ENCODE measurements around the gene ATXN1L.
"Not testable (repeated sequence)": the region's sequence is repeated elsewhere in the genome, so short reads cannot be mapped to it uniquely, and the experiment has no call there.

The ATXN1L gene

DNA sequence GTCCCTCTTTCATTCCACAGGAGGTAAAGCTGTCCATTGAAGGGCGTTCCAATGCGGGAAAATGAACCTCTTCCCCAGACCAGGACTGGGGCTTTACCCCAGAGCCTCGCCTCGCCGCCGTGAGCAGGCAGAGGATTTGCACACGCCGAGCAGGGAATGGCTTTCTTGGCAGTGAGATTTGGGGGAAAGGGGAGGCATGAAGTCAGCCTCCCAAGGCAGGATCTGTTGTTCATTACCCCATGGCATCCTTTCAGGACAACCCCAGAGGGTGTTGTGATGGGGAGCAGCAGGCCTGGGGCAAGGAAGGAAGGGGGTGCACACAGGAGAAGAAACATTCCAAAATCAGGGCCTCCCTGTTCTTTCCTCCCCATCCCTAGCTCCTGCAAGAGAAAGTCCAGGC, 6.0 kb downstream of the ATXN1L start:
- no peak for DNase-seq (ENCODE audit: low read depth in 2 of 2, low spot score in 1 of 2)

DNA sequence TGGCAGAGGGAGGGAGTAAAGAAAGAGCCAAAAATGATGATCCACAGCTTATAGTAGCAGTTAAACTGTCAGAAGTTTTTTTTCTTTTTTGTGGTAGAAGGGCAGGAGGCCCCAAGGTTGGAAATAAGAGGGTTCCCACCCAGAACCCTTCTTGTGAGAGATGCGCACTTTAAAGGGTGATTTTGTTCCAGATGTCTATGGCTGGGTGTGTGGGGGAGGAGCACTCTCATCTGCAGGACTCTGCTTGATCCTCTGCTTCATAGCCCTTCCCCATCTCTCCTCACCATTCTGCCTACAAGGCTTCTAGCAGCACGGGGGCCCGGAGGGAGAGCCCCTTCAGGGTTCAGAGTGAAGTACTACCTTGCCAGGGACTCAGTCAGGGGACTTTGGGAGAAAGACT, 6.4 kb downstream of the ATXN1L start:
- no peak for DNase-seq (ENCODE audit: low read depth in 2 of 2, low spot score in 1 of 2)

DNA sequence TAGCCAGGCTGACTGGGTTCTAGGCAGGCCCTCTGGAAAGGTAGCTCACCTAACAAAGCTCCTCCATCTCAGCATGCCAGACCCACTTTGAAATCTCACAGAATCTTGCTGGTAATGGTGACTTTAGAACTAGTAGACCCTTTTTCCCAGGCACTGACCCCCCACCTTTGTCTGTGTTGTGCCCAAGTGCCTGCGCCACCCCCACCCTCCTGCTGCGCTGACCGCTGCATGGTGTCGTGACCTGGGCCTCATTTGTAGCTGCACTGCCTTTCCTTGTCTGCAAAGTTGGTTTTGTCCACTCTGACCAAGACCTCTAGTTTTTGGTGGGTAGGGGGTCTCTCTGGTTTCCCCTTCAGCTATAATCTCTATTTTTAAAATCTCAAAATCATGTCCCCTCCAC, 6.8 kb downstream of the ATXN1L start:
- no peak for DNase-seq (ENCODE audit: low read depth in 2 of 2, low spot score in 1 of 2)

DNA sequence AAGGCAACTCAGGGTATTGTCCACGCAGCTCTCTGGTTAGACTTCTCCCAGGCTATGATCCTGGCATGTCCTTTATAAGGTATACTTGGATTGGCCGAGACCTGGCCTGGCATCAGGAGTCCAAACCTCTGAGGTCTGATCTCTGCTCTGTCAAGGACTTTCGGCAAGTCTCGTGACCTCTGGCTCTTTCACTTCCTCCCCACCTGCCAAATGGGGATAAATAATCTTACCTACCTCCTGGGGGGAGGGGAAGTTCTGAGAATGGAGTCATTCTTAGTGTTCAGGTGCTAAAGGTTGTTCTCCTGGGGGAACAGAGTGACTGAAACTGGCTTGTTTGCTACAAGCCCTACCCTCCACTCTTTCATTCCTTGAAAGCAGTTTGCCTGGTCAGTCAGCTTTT, 7.6 kb downstream of the ATXN1L start:
- DNase-seq (ENCODE audit: low read depth in 2 of 2, low spot score in 1 of 2), result no peak

DNA sequence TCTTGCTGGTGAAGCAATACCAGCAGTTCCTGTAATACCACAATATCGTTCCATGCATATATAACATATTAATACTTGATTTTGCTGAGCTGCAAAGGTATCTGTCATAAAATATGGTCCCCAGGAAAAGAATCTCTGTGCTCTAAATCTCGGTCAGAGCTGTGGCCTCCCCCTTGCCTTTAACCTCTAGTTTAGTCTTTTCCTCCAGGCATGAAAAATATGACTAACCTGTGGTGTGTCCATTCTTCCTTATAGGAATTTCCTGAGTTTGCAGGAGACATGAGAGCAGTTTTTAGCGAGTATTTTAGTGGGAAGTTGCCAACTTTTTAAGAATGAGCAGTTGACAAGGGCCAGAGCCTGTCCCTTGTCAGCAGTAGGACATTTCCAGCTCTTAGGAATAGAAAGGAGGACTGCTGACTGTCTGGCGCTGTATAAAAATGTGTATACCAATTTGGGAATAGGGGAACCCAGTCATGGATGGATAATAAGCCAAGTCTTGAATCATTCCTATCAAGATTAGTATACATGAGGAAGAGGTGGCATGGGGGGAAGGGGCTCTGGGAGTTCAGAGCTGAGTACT, 8.7 kb downstream of the ATXN1L start:
- DNase-seq (ENCODE audit: low read depth in 2 of 2, low spot score in 1 of 2), result no peak

DNA sequence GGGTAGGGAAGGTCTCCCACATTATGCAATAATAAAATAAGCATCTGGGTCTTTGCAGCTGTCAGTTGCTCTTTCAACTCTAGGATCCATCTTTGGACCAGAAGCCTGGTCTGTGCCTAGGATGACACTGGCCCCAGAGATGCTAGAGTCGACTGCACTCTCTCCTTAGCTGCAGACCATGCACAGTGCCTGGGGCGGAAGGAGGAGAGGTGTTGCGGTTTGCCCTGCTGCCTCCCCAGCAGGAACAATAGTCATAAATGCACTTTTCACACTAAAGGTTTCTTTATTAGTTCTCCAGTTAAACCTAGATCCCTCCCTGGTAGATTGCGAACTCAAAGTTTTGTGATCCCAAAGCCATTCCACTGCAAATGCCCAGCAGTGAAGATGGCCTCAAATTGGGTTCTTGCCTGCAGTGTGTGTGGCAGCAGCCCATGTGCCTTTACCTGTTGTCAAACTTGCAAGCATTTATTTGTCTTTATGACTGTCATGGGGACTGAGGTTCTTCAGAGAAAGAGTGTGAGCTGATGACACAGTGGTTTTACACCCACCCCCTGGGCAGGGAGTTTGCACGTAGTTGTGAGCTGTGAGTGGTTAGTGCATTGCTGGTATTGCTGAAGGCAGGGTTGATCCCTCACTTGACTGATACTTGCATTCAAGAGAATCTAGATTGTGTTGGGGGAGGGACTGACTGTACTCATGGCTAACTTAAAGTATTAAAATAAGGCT, 10.3 kb downstream of the ATXN1L start:
- no peak for DNase-seq (ENCODE audit: low read depth in 2 of 2, low spot score in 1 of 2)

DNA sequence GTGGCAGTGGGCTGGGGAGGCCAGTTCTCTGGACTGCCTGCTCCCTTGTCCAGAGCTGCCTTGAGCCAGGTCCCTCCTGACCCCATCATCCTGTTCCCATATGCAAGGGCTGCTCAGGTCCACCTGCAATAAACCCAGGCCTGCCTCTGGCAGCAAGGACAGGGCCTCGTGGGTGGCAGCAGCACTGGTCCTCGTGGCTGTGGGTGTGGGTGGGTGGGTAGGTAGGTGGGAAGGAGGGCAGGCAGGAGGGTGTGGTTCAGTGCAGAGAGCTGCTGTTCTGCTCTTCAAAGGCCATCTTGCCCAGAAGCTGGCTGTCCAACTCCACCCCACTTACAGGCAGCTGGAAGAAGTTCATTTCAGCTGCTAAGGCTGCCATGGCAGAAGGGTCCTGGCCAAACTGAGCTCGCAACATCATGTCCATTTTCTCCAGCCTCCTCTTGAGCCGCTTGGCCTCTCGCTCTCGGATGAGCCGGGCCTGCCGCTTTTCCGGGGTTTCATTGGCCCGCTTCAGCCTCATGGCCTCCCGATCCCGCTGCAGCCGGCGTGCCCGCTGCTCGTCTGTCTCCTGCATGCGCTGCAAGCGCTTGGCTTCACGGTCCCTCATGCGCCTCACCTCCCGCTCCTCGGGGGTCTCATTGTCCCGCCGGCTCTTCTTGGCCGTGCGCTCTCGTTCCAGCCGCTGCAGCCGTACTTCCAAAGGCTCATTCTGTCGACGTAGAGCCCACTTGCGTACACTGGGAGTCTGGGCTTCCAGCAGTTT, 14.2 kb downstream of the ATXN1L start:
- DNase-seq (ENCODE audit: low read depth in 2 of 2, low spot score in 1 of 2), result no peak

DNA sequence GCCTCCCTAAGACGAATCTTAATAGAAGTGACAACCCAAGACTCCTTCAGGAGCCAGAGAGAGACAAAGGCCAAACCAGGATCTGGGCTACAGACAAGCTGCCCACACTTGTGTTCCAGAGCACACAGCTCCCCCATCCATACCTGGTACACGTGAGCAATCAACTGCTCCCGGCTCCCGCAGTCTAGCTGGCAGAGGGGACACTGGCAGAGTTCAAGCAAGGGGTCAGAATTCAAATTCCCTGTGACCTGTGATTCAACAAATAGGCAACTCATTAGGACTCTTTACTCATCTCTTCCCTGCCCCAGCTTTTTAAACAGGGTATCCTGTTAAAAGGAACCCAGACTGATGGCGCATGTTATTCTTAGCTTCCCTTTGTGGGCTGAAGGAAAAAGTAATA, 18.2 kb downstream of the ATXN1L start:
- no peak for DNase-seq (ENCODE audit: low read depth in 2 of 2, low spot score in 1 of 2)

DNA sequence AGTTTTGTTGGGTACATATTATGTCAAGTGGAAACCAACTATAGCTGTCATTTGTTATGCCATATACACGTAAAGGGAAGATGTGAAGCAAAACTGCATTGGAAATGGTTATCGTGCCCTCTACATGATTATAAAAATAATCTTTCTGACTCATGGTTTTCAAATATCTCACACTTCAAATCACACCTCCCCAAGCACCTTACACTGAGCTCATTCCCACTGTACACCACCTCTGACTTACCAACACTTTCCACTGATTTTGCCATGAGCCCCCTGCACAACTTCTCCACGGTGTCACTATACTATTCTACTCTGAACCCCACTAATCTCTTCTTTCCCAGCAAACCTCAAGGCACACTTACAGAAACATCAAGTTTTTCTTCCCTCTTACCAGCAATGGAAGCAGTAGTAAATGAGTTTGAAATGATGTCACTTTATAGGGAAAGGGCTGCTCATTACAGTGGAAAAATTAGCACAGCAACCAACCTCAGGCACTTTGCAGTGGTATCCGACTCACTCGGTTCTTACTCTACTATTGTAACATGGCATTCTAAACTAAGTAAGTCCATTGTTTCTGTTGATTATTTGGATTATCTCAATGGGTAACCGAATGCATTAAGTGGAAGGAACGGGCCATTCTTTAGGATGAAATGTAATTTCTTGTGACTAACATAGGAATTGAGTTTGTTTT, 19.5 kb downstream of the ATXN1L start:
- no peak for DNase-seq (ENCODE audit: low read depth in 2 of 2, low spot score in 1 of 2)

DNA sequence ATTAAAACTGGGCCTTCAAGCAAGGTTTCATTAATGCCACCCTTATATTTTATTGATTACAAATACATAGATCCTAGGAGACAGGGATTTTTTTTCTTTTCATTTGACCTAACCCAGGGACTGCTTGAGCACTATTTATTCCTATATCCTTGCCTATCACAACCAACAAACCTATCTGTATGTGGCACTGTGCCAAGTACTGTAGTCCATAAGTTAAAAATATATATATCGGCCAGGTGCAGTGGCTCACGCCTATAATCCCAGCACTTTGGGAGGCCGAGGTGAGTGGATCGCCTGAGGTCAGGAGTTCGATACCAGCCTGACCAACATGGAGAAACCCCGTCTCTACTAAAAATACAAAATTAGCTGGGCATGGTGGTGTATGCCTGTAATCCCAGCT, 21.4 kb downstream of the ATXN1L start:
- DNase-seq (ENCODE audit: low read depth in 2 of 2, low spot score in 1 of 2), result not testable (repeated sequence)

DNA sequence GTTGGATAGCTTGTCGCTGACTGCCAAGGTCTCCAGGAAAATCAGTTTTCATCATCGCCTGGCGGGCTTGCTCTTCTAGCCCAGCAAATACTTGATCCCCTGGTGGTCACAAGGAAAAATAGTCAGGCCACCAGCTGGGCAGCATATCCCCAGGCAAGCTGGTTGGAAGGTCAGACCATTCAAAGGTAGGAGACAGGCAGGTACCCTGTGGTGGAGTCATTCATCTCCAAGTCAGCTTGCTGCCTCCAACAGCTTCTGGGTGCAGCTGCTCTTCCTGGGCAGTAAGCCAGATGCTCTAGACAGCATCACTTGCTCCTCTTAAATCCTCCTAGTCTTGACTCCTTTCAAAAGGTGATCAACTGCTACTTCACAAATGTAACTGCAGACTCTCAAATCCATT, 22.2 kb downstream of the ATXN1L start:
- DNase-seq (ENCODE audit: low read depth in 2 of 2, low spot score in 1 of 2), result no peak

DNA sequence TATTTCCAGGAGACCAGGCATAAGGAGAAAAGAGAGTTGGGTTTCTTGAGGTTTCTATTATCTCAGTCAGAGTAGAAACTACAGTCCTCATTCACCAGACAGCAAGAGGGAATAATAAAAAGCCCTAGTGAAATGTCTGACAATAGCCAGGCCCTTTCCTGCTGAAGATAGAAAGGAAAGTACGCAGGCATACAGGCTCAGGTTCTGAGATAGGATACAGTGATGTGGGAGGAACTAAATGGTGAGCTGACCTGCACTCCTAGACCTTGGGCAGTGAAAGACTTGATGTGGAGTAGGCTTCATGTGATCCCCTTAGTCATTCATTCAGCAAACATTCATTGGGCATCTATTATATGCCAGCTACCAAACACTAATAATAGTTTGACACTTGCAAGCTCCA, 23.3 kb downstream of the ATXN1L start:
- no peak for DNase-seq (ENCODE audit: low read depth in 2 of 2, low spot score in 1 of 2)

DNA sequence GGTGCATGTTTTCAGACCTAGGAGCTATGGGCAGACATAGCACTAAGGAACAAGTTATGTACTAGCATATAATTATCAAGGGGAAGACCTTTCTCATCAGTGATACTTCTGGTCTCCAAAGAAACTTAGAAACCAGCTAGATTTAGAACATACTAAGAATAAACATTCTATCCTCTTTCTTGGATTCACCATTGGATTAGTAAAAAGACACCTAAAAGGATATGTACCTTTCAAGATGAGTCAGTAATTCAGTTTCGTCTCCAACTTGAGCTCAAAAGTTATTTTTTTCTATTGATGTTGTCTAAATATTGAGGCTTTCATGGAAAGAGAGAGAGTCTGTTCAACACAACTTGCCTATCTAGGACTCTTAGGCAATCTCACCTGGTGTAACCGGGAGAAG, 25.0 kb downstream of the ATXN1L start:
- DNase-seq (ENCODE audit: low read depth in 2 of 2, low spot score in 1 of 2), result no peak

DNA sequence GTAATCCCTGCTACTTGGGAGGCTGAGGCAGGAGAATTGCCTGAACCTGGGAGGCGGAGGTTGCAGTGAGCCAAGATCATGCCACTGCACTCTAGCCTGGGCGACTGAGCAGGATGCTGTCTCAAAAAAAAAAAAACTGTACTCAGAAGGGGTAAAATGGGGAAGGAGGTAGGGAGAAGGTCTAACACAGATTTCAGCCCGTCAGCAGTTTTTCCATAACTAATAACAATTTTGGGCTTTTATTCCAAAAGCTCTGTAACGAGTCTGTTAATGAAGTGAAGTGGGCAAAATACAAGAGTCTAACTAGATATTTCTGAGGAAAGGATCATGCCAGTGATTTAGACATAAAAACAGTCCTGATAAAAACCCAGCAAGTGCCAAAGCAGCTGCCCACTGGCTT, 27.4 kb downstream of the ATXN1L start:
- DNase-seq (ENCODE audit: low read depth in 2 of 2, low spot score in 1 of 2), result no peak

DNA sequence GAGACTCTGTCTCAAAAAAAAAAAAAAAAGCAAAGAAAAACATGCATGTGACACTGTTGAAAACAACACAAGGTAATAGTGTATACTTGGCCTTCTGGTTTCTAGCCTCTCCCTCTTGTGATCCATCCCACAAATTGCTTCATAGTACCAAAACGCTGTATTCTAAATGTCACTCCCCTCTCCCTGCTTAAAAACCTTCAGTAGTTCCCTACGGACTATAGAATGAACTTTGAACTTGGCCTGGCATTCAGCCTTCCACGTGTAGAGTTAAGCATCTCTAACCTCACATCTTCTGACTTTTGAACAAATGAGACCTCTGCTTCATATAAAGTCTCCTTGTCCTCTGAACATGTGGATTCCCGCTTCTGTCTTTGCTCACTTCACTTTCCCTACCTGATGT, 33.1 kb downstream of the ATXN1L start:
- no peak for DNase-seq (ENCODE audit: low read depth in 2 of 2, low spot score in 1 of 2)

DNA sequence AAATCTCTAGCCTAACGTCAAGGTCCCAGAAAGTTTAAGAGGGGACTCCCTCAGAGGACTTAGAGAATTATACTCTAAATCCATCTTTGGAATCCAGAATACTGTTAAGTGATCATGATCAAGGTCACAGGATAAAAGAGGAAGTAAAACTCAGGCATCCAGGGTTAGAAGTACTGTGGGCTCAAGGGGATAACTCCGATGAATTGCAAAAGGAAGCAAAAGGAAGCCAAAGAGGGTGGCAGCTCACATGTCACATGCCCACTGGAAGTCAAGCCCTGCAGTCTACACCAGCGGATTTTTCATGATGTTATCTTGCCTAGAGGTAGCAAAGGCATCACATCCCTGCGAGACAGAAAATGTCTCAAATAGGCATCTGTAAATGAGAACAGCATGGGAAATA, 34.4 kb downstream of the ATXN1L start:
- no peak for DNase-seq (ENCODE audit: low read depth in 2 of 2, low spot score in 1 of 2)

DNA sequence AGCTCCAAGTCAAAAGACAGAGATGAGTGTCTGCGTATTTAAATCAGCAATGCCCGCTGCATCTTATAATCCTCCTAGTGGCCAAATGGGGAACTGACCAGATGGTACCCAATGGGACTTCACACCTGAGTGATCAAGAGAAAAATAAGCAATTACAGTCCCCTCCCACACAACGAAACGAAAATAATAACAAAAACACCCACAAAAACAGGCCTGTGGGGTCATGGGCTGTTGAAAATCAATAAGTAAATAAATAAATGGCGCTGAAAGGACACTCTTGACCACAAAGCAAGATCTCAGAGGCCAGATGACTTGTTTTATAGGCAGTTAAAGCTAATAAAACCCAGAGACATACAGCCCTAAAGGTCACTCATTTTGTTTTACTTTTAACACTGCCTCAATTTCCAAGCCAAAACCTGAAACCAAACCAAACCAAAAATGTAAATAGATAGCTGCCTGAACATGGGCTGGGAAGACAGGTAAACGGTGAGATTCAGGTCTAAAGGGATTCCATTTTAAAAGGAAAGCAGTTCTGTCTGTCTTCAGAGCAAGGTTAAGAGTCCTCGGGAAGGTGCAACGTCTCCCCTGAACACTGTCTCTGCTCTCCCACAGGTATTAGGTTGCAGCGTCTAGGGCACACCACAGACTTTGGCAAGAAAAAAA, 36.9 kb downstream of the ATXN1L start:
- DNase-seq (ENCODE audit: low read depth in 2 of 2, low spot score in 1 of 2), result peak; percentile 41 to 51

DNA sequence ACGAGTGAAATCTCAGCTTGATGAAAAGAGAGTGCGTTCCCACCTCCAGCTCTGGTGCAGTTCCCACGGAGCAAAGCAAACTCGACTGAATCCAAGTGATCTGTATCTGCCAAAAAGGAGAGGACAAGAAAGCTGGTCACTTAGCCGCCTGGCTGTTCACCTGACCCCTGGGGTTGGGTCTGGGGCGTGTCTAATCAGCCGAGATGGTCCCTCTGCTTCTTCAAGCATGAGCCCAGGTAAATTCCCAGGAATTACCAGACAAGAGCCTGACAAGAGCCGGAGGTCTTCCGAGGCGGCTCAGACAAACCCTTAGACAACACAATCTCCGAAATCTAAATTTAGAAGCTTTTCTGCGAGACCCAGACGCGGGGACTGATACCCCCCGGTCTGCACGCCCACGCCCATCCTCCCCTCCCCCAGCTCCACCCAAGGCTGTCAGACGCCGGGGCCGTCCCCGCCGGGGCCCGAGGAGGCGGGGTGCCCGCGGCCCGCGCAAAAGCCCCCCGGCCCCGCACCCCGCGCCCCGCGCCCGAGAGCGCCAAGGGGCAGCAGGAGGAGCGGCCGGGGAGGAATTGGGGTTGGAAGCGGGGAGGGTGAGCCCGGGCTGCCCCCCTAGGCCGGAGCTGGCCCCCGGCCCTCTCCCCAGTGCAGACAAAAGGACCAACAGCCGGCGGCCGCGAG, 37.5 kb downstream of the ATXN1L start:
- peak in 1 of 2 donors; percentile 22 for DNase-seq (ENCODE audit: low read depth in 2 of 2, low spot score in 1 of 2)

DNA sequence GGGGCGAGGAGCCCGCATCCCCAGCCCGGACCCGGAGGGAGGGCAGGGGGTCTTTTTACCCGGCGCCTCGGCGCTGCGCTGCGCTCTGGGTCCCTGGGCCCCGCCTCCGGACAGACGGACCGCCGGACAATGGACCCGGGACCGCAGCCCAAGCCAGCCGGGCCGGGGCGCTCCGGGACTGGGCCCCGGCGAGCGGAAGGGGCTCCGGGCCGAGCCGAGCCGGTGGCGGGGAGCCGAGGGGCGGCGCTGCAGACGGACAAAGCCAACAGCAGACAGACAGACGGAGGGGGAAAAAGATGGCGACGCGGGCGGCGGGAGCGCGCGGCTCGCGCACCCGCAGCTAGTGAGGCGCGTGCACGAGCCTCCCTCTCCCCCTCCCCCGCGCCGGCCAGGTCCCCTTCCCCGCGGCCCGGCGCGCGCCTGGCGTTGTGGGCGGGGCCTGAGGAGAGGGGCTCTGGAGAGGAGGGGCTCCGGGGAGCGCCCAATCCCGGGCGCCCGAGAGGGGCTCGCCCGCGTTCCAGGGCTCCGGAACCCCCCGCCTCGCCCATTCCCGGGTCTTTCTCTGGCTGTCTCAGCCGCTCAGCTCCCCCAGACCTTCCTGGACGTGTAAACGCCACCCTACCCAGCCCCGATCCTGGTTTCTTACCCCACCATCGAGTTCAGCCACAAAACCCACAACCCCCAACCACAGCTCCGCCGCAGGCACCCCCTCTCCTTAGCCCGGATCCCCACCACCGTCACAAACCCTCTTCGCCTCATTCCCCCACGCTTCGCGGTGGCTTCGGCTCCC, 38.3 kb downstream of the ATXN1L start, which contains the start of gene ZNF821:
ZNF821 (minus strand) TSS at position 334 of the 790 bp plus-strand sequence. CDS start 4,236 bp downstream, outside the sequence.
- DNase-seq (ENCODE audit: low read depth in 2 of 2, low spot score in 1 of 2), result peak; percentile 24 to 40

DNA sequence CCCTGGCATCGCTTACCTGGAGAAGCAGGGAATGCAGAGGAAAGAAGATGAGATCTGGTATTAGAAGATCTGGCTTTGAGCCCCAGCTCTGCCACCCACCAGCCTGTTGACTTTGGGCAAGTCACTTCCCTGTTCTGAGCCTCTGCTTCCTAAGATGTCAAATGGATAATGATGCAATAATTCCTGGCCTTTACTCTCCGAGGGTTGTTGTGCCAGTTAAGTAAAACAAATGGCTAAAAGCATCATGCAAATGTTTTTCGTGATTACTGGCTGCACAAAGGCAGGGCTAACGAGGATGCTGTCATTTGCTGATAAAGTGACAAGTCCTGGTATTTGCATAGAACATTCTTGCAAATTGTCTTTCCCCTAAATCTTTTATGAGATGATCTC, 39.5 kb downstream of the ATXN1L start:
- DNase-seq (ENCODE audit: low read depth in 2 of 2, low spot score in 1 of 2), result no peak
